ENCODE measurements around the gene ITCH.
"Not testable (repeated sequence)": the region's sequence is repeated elsewhere in the genome, so short reads cannot be mapped to it uniquely, and the experiment has no call there.

ITCH gene

DNA sequence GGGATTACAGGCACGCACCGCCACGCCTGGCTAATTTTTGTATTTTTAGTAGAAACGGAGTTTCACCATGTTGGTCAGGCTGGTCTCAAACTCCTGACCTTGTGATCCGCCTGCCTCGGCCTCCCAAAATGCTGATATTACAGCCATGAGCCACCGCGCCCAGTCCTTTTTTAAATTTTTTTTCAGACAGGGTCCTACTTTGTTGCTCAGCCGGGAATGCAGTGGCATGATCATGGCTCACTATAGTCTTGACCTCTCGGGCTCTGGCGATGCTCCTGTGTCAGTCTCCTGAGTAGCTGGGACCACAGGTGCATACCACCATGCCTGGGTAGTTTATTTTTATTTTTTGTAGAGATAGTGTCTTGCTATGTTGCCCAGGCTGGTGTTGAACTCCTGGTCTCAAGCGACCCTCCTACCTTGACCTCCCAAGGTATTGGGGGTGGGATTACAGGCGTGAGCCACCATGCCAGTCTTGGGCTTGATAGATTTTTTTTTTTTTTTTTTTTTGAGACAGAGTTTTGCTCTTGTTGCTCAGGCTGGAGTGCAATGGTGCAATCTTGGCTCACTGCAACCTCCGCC is 19.9 kb downstream of the ITCH start:
- DNase-seq: not testable (repeated sequence)

DNA sequence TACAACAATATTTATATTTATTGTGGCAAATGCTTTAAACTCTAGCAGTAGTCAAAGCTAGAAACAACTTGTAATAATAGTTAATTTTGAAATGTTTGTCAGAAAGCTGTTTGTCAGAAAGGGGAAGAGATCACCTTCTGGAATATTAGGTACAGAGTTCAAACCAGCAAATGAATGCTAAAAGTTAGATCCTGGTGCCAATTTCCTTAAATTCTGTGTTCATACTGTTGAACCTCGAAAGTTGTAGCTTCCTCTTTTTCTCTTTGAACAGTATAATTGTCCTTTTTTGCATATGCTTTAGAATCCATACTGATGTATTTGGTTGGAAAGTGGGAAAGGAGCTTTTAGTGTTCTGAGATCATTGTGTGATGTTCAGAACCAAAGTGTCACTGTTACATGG is 22.4 kb downstream of the ITCH start:
- DNase-seq: peak; percentile 66 to 75

DNA sequence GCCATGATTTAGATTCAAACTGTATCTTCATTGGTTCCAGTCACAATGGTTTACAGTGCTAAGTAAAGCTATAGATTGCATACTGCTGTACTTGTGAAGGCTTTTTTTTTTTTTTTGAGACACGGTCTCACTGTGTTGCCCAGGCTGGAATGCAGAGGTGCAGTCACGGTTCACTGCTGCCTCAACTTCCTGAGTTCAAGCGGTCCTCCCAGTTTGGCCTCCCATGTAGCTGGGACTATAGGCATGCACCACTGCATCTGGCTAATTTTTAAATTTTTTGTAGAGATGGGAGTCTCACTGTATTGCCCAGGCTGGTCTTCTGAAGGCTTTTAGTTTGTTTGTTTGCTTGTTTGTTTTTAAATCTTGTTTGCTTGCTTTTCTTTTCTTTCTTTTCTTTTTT is 24.9 kb downstream of the ITCH start:
- DNase-seq: no peak

DNA sequence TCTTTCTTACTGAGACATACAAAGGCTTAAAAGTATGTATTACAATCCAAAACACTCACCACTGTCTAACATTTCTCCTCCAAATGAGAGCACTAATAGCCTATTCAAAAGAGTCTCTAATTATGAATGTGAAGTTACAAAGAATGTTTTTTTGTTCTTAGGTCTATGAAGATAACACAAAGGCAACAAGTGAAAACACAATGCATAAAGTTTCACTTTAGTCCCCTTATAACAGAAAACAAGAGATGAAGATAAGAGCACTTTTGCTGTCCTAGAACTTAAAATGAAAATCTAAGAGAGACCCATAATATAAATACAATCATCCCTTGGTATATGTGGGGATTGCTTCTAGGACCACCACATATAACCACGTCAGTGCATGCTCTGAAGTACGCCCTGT is 25.6 kb downstream of the ITCH start:
- DNase-seq: no peak

DNA sequence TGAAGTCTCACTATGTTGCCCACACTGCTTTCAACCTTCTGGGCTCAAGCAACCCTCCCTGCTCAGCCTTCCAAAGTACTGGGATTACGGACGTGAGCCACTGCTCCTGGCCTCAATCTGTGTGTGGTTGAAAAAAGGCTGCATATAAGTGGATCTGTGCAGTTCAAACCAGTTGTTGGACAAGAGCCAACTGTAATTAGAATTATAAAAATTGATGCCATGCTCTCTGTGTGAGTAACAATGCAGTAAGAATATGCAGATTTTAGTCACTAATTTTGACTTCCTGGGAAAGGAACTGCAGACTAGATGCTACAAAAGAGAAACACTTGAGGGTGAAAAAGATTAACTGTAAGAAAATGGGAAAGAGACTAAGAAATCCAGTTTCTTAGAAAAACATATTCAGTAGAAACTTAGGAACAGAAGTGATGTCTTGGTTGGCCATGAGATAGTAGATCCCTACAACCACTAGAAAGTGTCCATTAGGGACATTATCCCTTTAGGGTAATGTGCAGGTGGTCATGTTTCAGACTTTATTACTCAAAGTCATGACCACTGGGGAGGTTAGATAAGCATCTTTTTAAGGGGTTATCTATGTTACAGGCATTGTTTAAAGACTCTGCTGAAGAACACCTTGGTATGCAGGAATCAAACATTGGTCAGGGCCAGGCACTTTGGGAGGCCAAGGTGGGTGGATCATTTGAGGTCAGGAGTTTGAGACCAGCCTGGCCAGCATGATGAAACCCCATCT is 26.3 kb downstream of the ITCH start:
- DNase-seq: no peak

DNA sequence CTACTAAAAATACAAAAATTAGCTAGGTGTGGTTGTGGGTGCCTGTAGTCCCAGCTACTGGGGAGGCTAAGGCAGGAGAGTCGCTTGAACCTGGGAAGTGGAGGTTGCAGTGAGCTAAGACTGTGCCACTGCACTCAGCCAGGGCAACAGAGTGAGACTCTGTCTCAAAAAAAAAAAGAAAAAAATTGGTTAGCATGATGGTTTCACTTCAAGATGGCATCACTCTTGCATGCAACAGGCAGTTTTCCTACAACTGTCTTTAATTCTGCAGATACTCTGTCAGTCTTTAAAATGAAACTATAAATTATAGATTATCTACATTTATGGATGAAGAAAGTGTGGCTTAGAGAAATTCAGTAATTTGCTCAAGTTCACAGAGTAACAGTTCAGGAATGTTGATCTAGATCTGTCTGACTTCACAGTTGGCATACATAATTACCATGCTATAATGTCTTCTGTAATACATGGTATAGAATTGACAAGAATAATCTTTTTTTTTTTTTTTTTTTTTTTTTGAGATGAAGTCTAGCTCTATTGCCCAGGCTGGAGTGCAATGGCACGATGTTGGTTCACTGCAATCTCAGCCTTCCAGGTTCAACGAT is 27.0 kb downstream of the ITCH start:
- DNase-seq: no peak

DNA sequence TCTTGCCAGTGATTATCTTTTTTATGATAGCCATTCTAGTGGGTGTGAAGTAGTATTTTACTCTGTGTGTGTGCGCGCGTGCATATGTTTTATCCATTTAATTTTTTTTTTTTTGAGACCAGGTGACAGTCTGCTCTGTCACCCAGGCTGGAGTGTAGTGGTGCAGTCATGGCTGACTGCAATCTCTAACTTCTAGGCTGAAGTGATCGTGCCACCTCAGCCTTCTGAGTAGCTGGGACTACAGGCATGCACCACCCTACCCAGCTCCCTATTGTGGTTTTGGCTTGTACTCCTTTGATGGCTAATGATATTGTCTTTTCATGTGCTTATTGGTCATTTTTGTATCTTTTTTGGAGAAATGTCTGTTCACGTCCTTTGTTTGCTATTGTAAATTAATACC is 33.3 kb downstream of the ITCH start:
- no peak for DNase-seq

DNA sequence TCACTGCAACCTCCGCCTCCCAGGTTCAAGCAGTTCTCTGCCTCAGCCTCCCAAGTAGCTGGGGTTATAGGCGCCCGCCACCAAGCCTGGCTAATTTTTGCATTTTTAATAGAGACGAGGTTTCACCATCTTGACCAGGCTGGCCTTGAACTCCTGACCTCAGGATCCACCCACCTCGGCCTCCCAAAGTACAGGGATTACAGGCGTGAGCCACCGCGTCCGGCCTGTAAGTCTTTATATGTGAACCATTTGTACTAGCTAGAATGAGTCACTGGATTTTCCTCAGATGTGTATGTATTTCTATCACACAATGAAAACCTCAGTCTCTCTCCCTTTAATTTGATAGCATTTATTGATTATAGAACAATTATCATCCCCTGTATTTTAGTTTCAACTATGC is 34.0 kb downstream of the ITCH start:
- DNase-seq: no peak

DNA sequence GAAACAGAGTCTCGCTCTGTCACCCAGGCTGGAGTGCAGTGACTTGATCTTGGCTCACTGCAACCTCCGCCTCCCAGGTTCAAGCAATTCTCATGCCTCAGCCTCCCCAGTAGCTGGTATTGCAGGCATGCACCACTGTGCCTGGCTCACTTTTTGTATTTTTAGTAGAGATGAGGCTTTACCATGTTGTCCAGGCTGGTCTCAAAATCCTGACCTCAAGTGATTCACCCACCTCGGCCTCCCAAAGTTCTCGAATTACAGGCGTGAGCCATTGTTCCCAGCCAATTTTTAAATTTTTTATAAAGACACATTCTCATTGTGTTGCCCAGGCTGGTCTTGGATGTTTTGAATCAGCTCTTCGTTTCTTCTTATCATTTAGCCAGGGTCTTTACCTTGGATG is 37.7 kb downstream of the ITCH start:
- not testable (repeated sequence) for DNase-seq

DNA sequence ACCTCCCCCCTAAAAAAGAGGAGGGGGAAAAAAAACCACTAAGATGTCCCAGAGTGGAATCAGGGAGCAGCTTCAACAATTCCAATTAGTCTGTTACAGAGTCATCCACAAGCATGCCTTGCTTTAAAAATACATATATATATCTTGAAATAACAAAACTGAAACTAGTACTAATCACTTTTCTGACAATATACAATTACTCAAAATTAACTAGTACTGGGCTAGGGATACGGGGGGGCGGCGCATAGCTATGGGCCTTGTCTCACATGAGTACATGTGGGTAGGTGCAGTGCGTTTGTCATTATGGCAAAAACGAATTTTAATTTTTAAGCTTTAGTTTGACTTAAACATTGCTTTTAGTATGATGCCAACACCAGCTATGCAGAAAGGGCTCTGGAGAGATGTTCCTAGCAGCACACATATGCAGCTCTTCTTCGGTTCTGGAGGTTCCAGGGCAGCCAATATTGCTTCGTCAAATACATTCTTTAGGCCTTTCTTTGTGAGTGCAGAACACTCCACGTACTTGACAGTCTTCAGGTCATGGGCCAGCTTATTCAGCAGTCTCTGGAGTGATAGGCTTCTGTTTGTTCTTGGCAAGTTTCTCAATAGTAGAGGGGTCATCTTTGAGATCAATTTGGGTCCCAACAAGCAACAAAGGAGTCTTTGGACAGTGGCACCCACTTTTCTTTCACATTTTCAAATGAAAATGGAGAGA is 38.8 kb downstream of the ITCH start:
- DNase-seq: no peak

DNA sequence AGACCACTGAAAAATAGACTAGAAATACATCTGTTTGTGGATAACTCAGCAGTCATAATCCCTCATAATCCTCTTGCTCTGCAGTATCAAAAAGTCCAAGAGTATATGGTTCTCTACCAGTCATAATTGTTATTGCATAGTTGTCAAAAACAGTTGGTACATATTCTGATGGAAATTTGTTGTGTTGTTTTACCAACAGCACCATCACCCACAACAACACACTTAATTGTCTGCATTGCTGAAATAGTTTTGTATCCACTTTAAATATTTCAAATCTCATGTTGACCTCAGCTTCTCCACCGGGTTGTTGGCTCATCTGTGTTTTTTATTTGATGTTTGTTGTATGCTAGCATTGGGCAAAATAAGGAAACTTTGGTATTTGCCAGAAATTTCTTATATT is 39.4 kb downstream of the ITCH start:
- DNase-seq: no peak

DNA sequence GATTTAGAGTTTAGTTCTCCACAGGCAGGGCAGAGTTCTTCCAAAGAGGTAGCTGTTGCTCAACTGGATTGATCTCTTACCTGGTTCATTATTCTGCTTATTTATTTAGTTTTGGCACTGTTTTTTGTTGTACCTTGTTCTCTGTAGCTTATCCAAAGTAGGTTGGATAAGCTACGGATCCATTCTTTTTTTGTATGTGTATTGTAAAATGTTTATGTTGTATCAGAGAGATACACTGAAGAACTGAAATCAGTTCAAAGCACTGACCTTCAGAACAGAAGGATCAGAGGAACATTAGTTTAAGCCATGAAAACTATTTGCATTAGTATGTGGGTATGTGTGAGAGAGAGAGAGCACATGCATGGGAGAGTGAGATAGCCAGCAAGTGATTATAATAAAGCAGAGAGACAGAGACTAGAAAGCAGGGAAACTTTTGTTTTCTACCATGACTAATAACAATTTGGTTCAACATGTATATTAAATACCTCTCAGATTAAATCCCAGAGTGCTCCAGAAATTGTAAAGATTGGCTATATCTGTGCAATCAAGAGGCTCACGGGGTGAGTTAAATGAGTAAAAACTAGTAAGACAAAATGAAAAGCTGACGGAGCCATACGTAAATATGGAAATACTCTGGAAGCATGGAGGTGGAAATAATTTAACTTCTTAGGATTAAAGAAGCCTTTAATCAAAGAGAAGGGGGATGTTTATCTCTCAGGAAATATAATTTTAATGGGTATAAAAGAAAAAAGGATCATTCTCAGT is 40.2 kb downstream of the ITCH start:
- no peak for DNase-seq

DNA sequence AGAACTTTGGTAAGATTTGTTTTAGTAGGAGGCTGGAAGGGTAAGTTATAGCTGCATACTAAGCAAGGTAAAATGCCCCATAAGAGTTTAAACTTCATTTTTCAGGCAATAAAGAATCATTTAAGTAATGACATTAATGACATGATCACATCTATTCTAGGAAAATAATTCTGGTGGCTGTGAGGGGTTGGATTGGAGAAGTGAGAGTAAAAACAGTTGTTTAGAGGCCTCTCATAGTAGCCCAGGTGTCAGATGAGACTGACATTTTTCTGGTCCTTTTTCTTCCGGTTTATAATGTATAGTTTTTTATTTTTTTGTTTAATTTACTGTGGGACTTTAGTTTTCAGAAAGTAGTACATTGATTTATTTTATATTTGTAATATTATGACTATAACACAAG is 40.8 kb downstream of the ITCH start:
- DNase-seq: no peak

DNA sequence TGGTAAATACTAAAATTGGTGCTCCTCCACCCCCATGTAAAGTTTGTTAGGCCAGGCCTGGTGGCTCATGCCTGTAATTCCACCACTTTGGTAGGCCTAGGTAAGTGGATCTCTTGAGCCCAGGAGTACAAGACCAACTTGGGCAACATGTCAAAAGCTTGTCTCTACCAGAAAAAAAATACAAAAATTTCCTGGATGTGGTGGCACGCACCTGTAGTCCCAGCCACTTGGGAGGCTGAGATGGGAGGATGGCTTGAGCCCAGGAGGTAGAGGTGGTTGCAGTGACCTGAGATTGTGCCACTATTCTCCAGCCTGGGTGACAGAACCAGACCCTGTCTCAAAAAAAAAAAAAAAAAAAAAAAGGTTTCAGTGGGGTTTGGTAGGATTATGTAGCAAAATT is 41.7 kb downstream of the ITCH start:
- no peak for DNase-seq

DNA sequence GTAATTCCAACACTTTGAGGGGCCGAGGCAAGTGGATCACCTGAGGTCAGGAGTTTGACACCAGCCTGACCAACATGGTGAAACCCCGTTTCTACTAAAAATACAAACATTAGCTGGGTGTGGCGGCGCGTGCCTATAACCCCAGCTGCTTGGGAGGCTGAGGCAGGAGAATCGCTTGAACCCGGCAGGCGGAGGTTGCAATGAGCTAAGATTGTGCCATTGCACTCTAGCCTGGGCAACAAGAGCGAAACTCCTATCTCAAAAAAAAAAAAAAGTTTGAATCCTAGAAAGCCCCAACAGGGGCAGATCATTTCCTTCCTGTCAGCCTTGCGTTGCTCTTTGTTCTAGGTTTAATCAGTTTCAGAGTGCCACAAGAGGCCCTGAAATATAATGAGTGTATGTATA is 42.2 kb downstream of the ITCH start:
- DNase-seq: not testable (repeated sequence)

DNA sequence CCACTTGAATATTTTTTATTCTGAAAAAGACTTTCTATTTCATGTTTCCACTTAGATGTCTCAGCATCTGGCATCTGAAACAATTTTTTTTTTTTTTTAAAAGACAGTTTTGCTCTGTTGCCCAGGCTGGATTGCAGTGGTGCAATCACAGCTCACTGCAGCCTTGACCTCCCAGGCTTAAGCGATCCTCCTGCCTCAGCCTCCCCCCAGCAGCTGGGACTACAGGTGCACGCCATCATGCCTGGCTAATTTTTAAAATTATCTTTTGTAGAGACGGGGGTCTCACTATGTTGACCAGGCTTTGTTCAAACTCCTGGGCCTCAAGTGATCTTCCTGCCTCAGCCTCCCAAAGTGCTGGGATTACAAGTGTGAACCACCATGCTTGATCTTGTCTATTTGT is 42.9 kb downstream of the ITCH start:
- DNase-seq: not testable (repeated sequence)

DNA sequence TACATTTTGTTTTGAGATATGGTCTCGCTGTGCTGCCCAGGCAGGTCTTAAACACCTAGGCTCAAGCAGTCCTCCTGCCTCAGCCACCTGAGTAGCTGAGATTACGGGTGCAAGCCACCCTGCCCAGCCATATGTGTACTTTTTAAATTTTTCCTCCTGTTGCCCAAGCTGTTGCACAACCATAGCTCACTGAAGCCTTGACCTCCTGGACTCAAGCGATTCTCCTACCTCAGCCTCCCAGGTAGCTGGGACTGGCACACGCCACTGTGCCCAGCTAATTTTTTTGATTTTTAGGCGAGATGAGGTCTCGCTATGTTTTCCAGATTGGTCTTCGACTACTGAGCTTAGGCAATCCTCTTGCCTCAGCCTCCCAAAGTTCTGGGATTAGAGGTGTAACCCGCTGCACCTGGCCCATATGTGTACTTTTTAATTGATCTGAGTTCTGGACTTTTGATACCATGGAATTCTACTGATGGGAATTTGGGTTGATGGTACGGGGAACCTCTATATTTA is 44.9 kb downstream of the ITCH start:
- no peak for DNase-seq

DNA sequence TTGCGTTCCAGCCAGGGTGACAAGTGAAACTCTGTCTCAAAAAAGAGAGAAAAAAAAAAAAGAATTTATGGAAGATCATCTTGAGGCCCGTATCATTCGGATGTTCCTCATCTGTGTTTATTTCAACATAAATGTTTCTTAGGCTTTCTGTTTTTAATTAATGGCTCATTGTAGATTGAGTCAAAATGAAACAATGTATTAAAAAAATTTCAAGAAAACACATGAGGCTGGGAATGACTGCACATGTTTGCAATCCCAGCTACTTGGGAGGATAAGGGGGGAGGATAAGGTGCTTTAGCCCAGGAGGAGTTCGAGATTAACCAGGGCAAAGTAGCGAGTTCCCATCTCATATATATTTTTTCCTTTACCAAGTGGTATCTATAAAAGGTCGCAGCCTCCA is 47.3 kb downstream of the ITCH start:
- DNase-seq: no peak

DNA sequence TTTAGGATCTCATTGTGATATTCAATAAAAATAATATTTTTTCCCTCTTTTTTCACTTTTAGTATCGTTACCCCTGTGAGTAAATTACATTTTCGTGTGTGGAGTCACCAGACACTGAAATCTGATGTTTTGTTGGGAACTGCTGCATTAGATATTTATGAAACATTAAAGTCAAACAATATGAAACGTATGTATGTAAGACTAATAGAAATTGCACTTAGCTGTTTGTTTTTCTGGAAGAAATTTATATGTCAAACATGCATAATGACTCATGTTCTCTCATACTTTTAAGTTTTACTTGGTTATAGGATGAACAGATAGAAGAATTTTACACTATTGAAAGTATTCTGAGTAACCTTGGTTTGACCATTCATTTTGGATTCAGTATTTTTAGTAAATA is 49.4 kb downstream of the ITCH start:
- DNase-seq: no peak

DNA sequence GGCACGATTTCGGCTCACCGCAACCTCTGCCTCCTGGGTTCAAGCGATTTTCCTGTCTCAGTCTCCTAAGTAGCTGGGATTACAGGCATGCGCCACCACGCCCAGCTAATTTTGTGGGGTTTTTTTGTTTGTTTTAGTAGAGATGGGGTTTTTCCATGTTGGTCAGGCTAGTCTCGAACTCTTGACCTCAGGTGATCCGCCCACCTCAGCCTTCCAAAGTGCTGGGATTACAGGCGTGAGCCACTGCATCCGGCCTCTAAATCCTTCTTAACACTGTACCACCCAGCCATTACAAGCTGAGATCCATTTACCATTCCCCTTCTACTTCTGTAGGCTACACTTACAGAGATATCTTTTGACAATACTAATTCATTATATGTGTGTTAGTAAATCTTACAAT is 51.5 kb downstream of the ITCH start:
- not testable (repeated sequence) for DNase-seq

DNA sequence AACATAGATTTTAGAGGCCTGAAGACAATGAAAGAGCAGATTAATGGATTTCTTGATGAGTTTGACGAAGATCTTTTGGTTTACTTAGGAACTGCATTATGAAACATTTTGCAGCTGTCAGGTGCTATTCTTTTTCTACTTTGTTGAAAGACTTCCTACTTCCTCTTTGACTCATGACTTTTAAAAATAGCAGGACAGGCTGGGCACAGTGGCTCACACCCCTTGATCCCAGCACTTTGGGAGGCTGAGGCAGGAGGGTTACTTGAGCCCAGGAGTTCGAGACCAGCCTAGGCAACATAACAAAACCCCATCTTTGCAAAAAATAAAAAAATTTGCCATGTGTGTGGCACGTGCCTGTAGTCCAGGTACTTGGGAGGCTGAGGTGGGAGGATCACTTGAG is 52.0 kb downstream of the ITCH start:
- DNase-seq: peak; percentile 24 to 43

DNA sequence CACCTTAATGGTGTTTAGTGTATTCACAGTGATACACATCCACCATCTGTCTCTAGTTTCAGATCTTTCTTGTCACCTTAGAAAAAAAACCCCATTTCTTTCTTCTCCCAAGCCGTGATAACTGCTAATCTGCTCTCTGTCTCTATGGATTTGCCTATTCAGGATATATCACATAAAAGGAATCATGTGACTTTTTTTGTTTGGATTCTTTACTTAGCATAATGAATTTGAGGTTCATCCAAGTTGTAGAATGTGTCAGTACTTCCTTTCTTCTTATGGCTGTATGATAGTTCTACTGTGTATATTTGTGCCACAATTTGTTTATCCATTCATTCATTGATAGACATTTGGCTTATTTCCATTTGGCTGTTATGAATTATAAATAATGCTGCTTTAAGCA is 57.1 kb downstream of the ITCH start:
- DNase-seq: no peak

DNA sequence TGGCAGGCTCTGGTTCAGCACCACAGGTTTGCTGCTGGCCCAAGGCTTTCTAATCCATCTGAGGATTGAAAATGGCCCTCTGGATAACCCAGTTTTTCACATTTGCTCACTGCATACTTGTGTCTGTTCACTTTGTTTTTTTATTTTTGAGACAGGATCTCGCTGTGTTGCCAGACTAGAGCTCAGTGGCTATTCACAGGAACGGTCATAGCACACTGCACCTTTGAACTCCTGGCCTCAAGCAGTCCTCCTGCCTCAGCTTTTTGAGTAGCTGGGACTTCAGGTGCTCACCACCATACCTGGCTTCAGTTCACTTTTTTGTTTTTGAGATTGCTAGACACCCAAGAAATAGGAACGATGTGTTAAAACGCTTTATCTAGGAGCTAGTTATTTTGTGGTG is 57.9 kb downstream of the ITCH start:
- DNase-seq: no peak
